GM23248 (cell line): ENCODE measurements around the gene PDGFRA.

Experiments used
- EZH2 ChIP-seq: fragments of 200-600 bp; sonication (generic); IDR thresholded peaks from 2 replicates; pipeline ENCODE4 v1.6.1; 2018; ENCODE audit warnings: antibody characterized with exemption, mild to moderate bottlenecking; ENCODE audit not compliant: insufficient read depth, poor library complexity, severe bottlenecking
- EZH2phosphoT487 ChIP-seq: fragments of 200-600 bp; sonication (generic); IDR thresholded peaks from 2 replicates; pipeline ENCODE4 v1.6.1; 2018; ENCODE audit warnings: antibody characterized with exemption, moderate library complexity, mild to moderate bottlenecking, low read depth; ENCODE audit not compliant: insufficient read depth

DNA sequence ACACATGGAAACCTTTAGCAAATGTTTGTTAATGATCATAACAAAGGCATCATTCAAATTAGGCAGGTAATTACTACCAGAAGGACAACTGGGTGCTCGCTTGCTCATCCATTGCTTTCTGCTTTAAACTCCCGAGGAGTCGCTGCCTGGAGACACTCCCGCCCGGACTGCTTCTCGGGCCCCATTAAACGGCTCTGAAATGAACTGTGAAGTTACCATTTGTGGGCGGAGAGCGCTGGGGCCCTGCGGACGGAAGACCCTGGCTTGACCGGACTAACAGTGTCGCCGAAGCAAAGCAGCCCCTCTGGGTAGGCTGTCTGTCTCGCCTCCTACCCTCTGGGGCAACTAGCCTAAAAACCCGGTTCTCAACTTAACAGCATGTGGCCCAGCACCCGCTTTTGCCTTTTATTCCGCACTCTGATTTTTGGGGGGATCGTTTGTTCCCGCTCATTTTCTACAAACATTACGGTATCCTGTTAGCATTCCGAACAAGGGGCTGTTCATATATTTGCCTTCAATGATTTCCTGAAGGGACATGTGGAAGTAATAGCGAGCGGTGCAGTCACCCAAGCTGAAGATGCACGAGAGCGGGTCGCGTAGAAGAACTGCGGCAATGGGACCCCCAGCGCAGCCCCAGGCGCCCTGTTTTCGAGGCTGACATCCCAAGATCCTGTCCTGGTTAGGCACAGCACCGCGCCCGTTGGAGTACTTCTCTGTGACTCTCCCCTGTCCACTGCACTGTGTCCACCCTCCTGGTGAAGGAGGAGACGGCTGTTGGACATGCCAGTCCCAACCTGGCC is 1.6 kb upstream of the PDGFRA start:
- TF ChIP-seq EZH2 (no peak), EZH2phosphoT487 (no peak)
